Liver (tissue), 9 donors: ENCODE data around the gene CD63. TPM values are rescaled to one million over a fixed set of nuclear protein-coding genes. Genes with fewer than 3 reads are reported as not detected.
A peak's percentile ranks its signal among the peaks of the same experiment; 100 is the strongest.

Source experiments
- DNase-seq: peaks from one replicate; pipeline ENCODE4 v3.0.0-alpha.2; 2017; ENCODE audit warnings: low spot score
- H3K27ac ChIP-seq, 2 donors: one replicate each; pipeline ENCODE4 v1.7.0; 2013; ENCODE audit warnings: inconsistent platforms in 2 of 2, low read length in 2 of 2, control low read depth in 1 of 2, low read depth in 1 of 2, mild to moderate bottlenecking in 1 of 2
- H3K27me3 ChIP-seq, 4 donors: one replicate each; pipeline versions ENCODE4 v1.6.1 to v1.7.0; 2013; ENCODE audit warnings: low read length in 3 of 4, inconsistent platforms in 1 of 4, mild to moderate bottlenecking in 1 of 4, moderate library complexity in 1 of 4; ENCODE audit not compliant: control insufficient read depth in 4 of 4, insufficient read depth in 4 of 4
- H3K36me3 ChIP-seq, 4 donors: one replicate each; pipeline versions ENCODE4 v1.6.1 to v1.7.0; 2013; ENCODE audit warnings: low read length in 3 of 4, mild to moderate bottlenecking in 3 of 4, low read depth in 1 of 4, moderate library complexity in 1 of 4; ENCODE audit not compliant: control insufficient read depth in 4 of 4, insufficient read depth in 3 of 4
- H3K4me1 ChIP-seq, 4 donors: one replicate each; pipeline versions ENCODE4 v1.6.1 to v1.7.0; 2013; ENCODE audit warnings: low read length in 3 of 4, mild to moderate bottlenecking in 3 of 4, moderate library complexity in 1 of 4; ENCODE audit not compliant: control insufficient read depth in 4 of 4, insufficient read depth in 4 of 4
- H3K4me3 ChIP-seq, 3 donors: one replicate each; pipeline versions ENCODE4 v1.6.1 to v1.7.0; 2013; ENCODE audit warnings: low read length in 3 of 3, control low read depth in 1 of 3, low read depth in 1 of 3, mild to moderate bottlenecking in 1 of 3
- H3K9ac ChIP-seq, 2 donors: one replicate each; pipeline ENCODE4 v1.7.0; 2013; ENCODE audit warnings: low read length in 2 of 2, mild to moderate bottlenecking in 2 of 2, moderate library complexity in 2 of 2, control low read depth in 1 of 2, low read depth in 1 of 2
- H3K9me3 ChIP-seq, 4 donors: one replicate each; pipeline versions ENCODE4 v1.6.1 to v1.7.0; 2013; ENCODE audit warnings: low read length in 3 of 4; ENCODE audit not compliant: control insufficient read depth in 4 of 4
- ATF3 ChIP-seq: IDR thresholded peaks from 2 replicates; pipeline ENCODE4 v1.6.1; 2016; ENCODE audit warnings: antibody characterized with exemption
- EGR1 ChIP-seq, 2 donors: IDR thresholded peaks; 2 replicates each; pipeline ENCODE4 v1.6.1; 2016 to 2018; ENCODE audit warnings: antibody characterized with exemption in 2 of 2, low read depth in 2 of 2
- FOXA1 ChIP-seq: IDR thresholded peaks from 2 replicates; pipeline ENCODE4 v1.6.1; 2016; ENCODE audit warnings: antibody characterized with exemption
- FOXA2 ChIP-seq: IDR thresholded peaks from 2 replicates; pipeline ENCODE4 v1.6.1; 2016; ENCODE audit warnings: antibody characterized with exemption
- GABPA ChIP-seq, 2 donors: IDR thresholded peaks in 1 of 2; conservative IDR thresholded peaks in 1 of 2; 2 replicates each; pipeline ENCODE4 v1.6.1; 2016; ENCODE audit warnings: antibody characterized with exemption in 2 of 2, mild to moderate bottlenecking in 1 of 2, moderate library complexity in 1 of 2
- HNF4A ChIP-seq, 2 donors: conservative IDR thresholded peaks; 2 replicates each; pipeline ENCODE4 v1.6.1; 2016; ENCODE audit warnings: antibody characterized with exemption in 2 of 2, mild to moderate bottlenecking in 2 of 2
- HNF4G ChIP-seq: IDR thresholded peaks from 2 replicates; pipeline ENCODE4 v1.6.1; 2016; ENCODE audit warnings: antibody characterized with exemption
- JUND ChIP-seq, 2 donors: IDR thresholded peaks; 2 replicates each; pipeline ENCODE4 v1.6.1; 2016; ENCODE audit warnings: antibody characterized with exemption in 2 of 2
- MAX ChIP-seq: IDR thresholded peaks from 2 replicates; pipeline ENCODE4 v1.6.1; 2016; ENCODE audit warnings: antibody characterized with exemption
- NR2F2 ChIP-seq: IDR thresholded peaks from 2 replicates; pipeline ENCODE4 v1.6.1; 2016; ENCODE audit warnings: antibody characterized with exemption
- RAD21 ChIP-seq, 2 donors: IDR thresholded peaks; 2 replicates each; pipeline ENCODE4 v1.6.1; 2016; ENCODE audit warnings: antibody characterized with exemption in 2 of 2, mild to moderate bottlenecking in 2 of 2
- RXRA ChIP-seq, 2 donors: IDR thresholded peaks; 2 replicates each; pipeline ENCODE4 v1.6.1; 2017 to 2018; ENCODE audit warnings: antibody characterized with exemption in 2 of 2, mild to moderate bottlenecking in 1 of 2
- SP1 ChIP-seq: IDR thresholded peaks from 2 replicates; pipeline ENCODE4 v1.6.1; 2018; ENCODE audit warnings: antibody characterized with exemption, mild to moderate bottlenecking
- TAF1 ChIP-seq: conservative IDR thresholded peaks from 2 replicates; pipeline ENCODE4 v1.6.1; 2016; ENCODE audit warnings: antibody characterized with exemption, mild to moderate bottlenecking
- YY1 ChIP-seq: IDR thresholded peaks from 2 replicates; pipeline ENCODE4 v1.6.1; 2016; ENCODE audit warnings: antibody characterized with exemption, mild to moderate bottlenecking
- ZBTB33 ChIP-seq: IDR thresholded peaks from 2 replicates; pipeline ENCODE4 v1.6.1; 2016; ENCODE audit warnings: antibody characterized with exemption
- WGBS: extraction: QIAGEN DNeasy Blood & Tissue Kit; methylation state at CpG from one replicate; pipeline ENCODE4 v1.1.7; 2013; 5-methylcytosine and 5-hydroxymethylcytosine counted together
- polyA plus RNA-seq, 2 donors: library from polyadenylated mRNA; stranded (reverse) in 1 of 2; unstranded in 1 of 2; fragments of 200-250 nt in 1 of 2; fragments of >200 nt in 1 of 2; fragmentation: Nextera tagmentation in 1 of 2; extraction: Ambion mirVana in 1 of 2; gene quantifications; one replicate each; pipeline versions ENCODE4 v1.2.1 to v1.2.3, GENCODE V29; 2013 to 2015
- total RNA-seq, 2 donors: library from RNA; depleted of rRNA; stranded (reverse); fragments of >200 nt; gene quantifications; one replicate each; pipeline ENCODE4 v1.2.3, GENCODE V29; 2014
- TF ChIP-seq, protein P1 (sequence below): IDR thresholded peaks from 2 replicates; pipeline ENCODE4 v1.6.1; 2016; ENCODE audit warnings: antibody characterized with exemption, mild to moderate bottlenecking
- TF ChIP-seq, protein P2 (sequence below): fragments of 150-350 bp; IDR thresholded peaks from 2 replicates; pipeline ENCODE4 v1.5.1; 2017; ENCODE audit warnings: improper control_type of control experiment, low read depth, low read length; ENCODE audit not compliant: missing input control
- donor health status: healthy.
- donor health status: healthy.
- donor health status: healthy.
- donor health status: healthy.
- donor health status: healthy.

The CD63 gene
- total and polyA plus RNA-seq, 4 donors: 185 to 373 (median 338) TPM

DNA sequence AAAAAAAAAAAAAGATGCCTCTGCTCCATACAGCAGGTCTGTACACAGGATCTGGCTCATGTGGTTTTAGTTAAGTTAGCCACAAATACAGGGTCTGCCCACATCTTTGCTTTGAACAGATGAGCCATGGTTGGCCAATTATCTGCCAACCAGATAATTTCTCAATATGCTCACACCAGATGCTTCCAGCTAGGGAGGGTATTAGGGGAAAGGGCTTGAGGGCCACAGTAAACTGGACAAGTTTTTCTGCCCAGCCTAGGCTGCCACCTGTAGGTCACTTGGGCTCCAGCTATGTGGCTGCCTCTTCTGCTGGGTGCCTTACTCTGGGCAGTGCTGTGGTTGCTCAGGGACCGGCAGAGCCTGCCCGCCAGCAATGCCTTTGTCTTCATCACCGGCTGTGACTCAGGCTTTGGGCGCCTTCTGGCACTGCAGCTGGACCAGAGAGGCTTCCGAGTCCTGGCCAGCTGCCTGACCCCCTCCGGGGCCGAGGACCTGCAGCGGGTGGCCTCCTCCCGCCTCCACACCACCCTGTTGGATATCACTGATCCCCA is 7.8 kb downstream of the CD63 start:
- no peaks in the 10 kb centered on the region for H3K27me3 ChIP-seq
- no peak overlapping the region for H3K9ac ChIP-seq
- 24% methylated on average over 9 of the region's 9 CpGs for WGBS
- H3K36me3 ChIP-seq: peaks cover 0 to 16% (median 8%) of the 10 kb centered on the region in 4 donors
- peaks cover 20 to 71% (median 56%) of the 10 kb centered on the region in 4 donors for H3K4me1 ChIP-seq
- peak overlapping the region; percentile 77 to 85 for H3K27ac ChIP-seq
- TF ChIP-seq RAD21 (IDR thresholded peaks at IDR 0.05) (peak; percentile 87 to 91), SP1 (peak; percentile 58), NR2F2 (no peak), ATF3 (no peak), YY1 (peak; percentile 56), RXRA (IDR thresholded peaks at IDR 0.05) (peak; percentile 66 to 83), GABPA (IDR thresholded peaks at IDR 0.05 in 1 of 2, conservative IDR thresholded peaks at IDR 0.05 in 1 of 2) (no peak), MAX (peak; percentile 18), HNF4A (conservative IDR thresholded peaks at IDR 0.05) (peak; percentile 38 to 60), HNF4G (peak; percentile 10), FOXA1 (no peak), ZBTB33 (peak; percentile 12), JUND (IDR thresholded peaks at IDR 0.05) (peak in 1 of 2 donors; percentile 35), EGR1 (IDR thresholded peaks at IDR 0.05; ENCODE audit: low read depth in 2 of 2) (no peak), FOXA2 (peak; percentile 52), TAF1 (no peak)
- TF ChIP-seq, protein P1, sequence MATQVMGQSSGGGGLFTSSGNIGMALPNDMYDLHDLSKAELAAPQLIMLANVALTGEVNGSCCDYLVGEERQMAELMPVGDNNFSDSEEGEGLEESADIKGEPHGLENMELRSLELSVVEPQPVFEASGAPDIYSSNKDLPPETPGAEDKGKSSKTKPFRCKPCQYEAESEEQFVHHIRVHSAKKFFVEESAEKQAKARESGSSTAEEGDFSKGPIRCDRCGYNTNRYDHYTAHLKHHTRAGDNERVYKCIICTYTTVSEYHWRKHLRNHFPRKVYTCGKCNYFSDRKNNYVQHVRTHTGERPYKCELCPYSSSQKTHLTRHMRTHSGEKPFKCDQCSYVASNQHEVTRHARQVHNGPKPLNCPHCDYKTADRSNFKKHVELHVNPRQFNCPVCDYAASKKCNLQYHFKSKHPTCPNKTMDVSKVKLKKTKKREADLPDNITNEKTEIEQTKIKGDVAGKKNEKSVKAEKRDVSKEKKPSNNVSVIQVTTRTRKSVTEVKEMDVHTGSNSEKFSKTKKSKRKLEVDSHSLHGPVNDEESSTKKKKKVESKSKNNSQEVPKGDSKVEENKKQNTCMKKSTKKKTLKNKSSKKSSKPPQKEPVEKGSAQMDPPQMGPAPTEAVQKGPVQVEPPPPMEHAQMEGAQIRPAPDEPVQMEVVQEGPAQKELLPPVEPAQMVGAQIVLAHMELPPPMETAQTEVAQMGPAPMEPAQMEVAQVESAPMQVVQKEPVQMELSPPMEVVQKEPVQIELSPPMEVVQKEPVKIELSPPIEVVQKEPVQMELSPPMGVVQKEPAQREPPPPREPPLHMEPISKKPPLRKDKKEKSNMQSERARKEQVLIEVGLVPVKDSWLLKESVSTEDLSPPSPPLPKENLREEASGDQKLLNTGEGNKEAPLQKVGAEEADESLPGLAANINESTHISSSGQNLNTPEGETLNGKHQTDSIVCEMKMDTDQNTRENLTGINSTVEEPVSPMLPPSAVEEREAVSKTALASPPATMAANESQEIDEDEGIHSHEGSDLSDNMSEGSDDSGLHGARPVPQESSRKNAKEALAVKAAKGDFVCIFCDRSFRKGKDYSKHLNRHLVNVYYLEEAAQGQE: no peak
- TF ChIP-seq, protein P2, sequence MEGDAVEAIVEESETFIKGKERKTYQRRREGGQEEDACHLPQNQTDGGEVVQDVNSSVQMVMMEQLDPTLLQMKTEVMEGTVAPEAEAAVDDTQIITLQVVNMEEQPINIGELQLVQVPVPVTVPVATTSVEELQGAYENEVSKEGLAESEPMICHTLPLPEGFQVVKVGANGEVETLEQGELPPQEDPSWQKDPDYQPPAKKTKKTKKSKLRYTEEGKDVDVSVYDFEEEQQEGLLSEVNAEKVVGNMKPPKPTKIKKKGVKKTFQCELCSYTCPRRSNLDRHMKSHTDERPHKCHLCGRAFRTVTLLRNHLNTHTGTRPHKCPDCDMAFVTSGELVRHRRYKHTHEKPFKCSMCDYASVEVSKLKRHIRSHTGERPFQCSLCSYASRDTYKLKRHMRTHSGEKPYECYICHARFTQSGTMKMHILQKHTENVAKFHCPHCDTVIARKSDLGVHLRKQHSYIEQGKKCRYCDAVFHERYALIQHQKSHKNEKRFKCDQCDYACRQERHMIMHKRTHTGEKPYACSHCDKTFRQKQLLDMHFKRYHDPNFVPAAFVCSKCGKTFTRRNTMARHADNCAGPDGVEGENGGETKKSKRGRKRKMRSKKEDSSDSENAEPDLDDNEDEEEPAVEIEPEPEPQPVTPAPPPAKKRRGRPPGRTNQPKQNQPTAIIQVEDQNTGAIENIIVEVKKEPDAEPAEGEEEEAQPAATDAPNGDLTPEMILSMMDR: peak; percentile 75
- no peak for DNase-seq
- H3K4me3 ChIP-seq: peak overlapping the region in 2 of 3 donors; percentile 39 to 44
- no peaks in the 10 kb centered on the region for H3K9me3 ChIP-seq
